Activated CD4-positive, alpha-beta T cell treated with anti-CD3 and anti-CD28 coated beads, Interleukin-2, amount 10 ng/mL, durations not matched to agents 24 days and 14 days (primary cell): ENCODE measurements around the gene UFM1. TPM values are rescaled to one million over a fixed set of nuclear protein-coding genes. Genes with fewer than 3 reads are reported as not detected.
A peak's percentile ranks its signal among the peaks of the same experiment; 100 is the strongest.
"Not testable (repeated sequence)": the region's sequence is repeated elsewhere in the genome, so short reads cannot be mapped to it uniquely, and the experiment has no call there.

Source experiments
- DNase-seq: peaks from one replicate; pipeline ENCODE4 v3.0.0; 2022
- H3K27ac Mint-ChIP-seq: one replicate; pipeline ENCODE4 v1.8.0; 2022; ENCODE audit warnings: mild to moderate bottlenecking, mixed read lengths
- H3K27me3 Mint-ChIP-seq: one replicate; pipeline ENCODE4 v1.8.0; 2022; ENCODE audit warnings: mixed read lengths
- H3K36me3 Mint-ChIP-seq: one replicate; pipeline ENCODE4 v1.8.0; 2022; ENCODE audit warnings: low read depth, mild to moderate bottlenecking, mixed read lengths
- H3K4me1 Mint-ChIP-seq: one replicate; pipeline ENCODE4 v1.8.0; 2021; ENCODE audit warnings: mixed read lengths
- H3K4me3 Mint-ChIP-seq: one replicate; pipeline ENCODE4 v1.8.0; 2022; ENCODE audit warnings: mild to moderate bottlenecking, moderate library complexity, mixed read lengths
- H3K9me3 Mint-ChIP-seq: one replicate; pipeline ENCODE4 v1.8.0; 2021; ENCODE audit warnings: mixed read lengths
- intact Hi-C: fragments of 100-400 bp; cut with micrococcal nuclease; formaldehyde crosslinking; loops from one replicate; pipeline ENCODE4 v1.15.1; 2023
- total RNA-seq: library from RNA; stranded (reverse); gene quantifications from 2 replicates; pipeline ENCODE4 v1.2.3, GENCODE V29; 2022

UFM1 gene
- total RNA-seq, 1 donor from 2014 or later = 63.5 TPM

GRCh38 chr13:38346764-38347163 is 2.9 kb upstream of the UFM1 start:
- Mint-ChIP-seq H3K9me3 (no peaks in the 10 kb centered on the region), H3K4me3 (no peak overlapping the region), H3K27ac (no peak overlapping the region), H3K27me3 (no peaks in the 10 kb centered on the region), H3K36me3 (peaks cover 19% of the 10 kb centered on the region), H3K4me1 (peaks cover 25% of the 10 kb centered on the region)
- intact Hi-C loops = loop anchor here (5.0 to 10.0 kb wide), 3 partner anchors 1256 to 1999 kb away; partner anchors contain the start of genes LHFPL6, RFXAP and SPART
- DNase-seq = no peak

GRCh38 chr13:38348861-38349389 is 726 bp upstream of the UFM1 start:
- Mint-ChIP-seq H3K9me3 (no peaks in the 10 kb centered on the region), H3K4me1 (peaks cover 34% of the 10 kb centered on the region), H3K27ac (peak overlapping the region; percentile 99), H3K4me3 (peak overlapping the region; percentile 99), H3K27me3 (no peaks in the 10 kb centered on the region), H3K36me3 (peaks cover 30% of the 10 kb centered on the region)
- peak; percentile 74 for DNase-seq
- intact Hi-C loops = loop anchor here (1.0 to 10.0 kb wide), 6 partner anchors 746 to 2002 kb away; partner anchors contain the start of genes EXOSC8, LHFPL6, RFXAP and SPART

GRCh38 chr13:38350114-38350617 is 515 bp downstream of the UFM1 start:
- Mint-ChIP-seq H3K27ac (peak overlapping the region; percentile 99), H3K4me3 (peak overlapping the region; percentile 99), H3K27me3 (no peaks in the 10 kb centered on the region), H3K4me1 (peaks cover 34% of the 10 kb centered on the region), H3K36me3 (peaks cover 38% of the 10 kb centered on the region), H3K9me3 (no peaks in the 10 kb centered on the region)
- peak; percentile 87 for DNase-seq
- intact Hi-C loops = loop anchor here (5.0 to 10.0 kb wide), 2 partner anchors 687 to 1915 kb away; partner anchors contain the start of genes CCNA1, NHLRC3 and PROSER1

- no peak for DNase-seq
- Mint-ChIP-seq H3K4me1 (peaks cover 30% of the 10 kb centered on the region), H3K4me3 (no peak overlapping the region), H3K36me3 (peaks cover 44% of the 10 kb centered on the region), H3K9me3 (no peaks in the 10 kb centered on the region), H3K27ac (no peak overlapping the region), H3K27me3 (no peaks in the 10 kb centered on the region)
- intact Hi-C loops = loop anchor here (10.0 kb wide), 1 partner anchor 1921 kb away; the partner anchor contains the start of gene CCNA1
These were observed 6.0 kb downstream of the UFM1 start for GRCh38 chr13:38355595-38356119.

- H3K4me1 Mint-ChIP-seq = peaks cover 10% of the 10 kb centered on the region
- no peak overlapping the region for H3K4me3 Mint-ChIP-seq
- H3K27ac Mint-ChIP-seq = no peak overlapping the region
- no peak for DNase-seq
- no peaks in the 10 kb centered on the region for H3K27me3 Mint-ChIP-seq
- intact Hi-C loops = loop anchor here (10.0 kb wide), 1 partner anchor 1924 kb away; the partner anchor contains the start of gene CCNA1
- no peaks in the 10 kb centered on the region for H3K9me3 Mint-ChIP-seq
- peaks cover 40% of the 10 kb centered on the region for H3K36me3 Mint-ChIP-seq
These were observed 9.0 kb downstream of the UFM1 start for GRCh38 chr13:38358684-38359083.

GRCh38 chr13:38361542-38362262 is 12.1 kb downstream of the UFM1 start:
- no peaks in the 10 kb centered on the region for H3K9me3 Mint-ChIP-seq
- no peak overlapping the region for H3K27ac Mint-ChIP-seq
- no peaks in the 10 kb centered on the region for H3K27me3 Mint-ChIP-seq
- H3K36me3 Mint-ChIP-seq = peaks cover 29% of the 10 kb centered on the region
- no peak for DNase-seq
- intact Hi-C loops = no loop called here
- peaks cover 5% of the 10 kb centered on the region for H3K4me1 Mint-ChIP-seq
- H3K4me3 Mint-ChIP-seq = no peak overlapping the region

- H3K4me3 Mint-ChIP-seq = no peak overlapping the region
- intact Hi-C loops = no loop called here
- no peak for DNase-seq
- H3K36me3 Mint-ChIP-seq = peaks cover 29% of the 10 kb centered on the region
- no peak overlapping the region for H3K27ac Mint-ChIP-seq
- no peaks in the 10 kb centered on the region for H3K9me3 Mint-ChIP-seq
- H3K4me1 Mint-ChIP-seq = peaks cover 4% of the 10 kb centered on the region
- peaks cover under 1% of the 10 kb centered on the region for H3K27me3 Mint-ChIP-seq
These were observed 13.6 kb downstream of the UFM1 start for GRCh38 chr13:38363219-38363618.

GRCh38 chr13:38363746-38364145 is 14.1 kb downstream of the UFM1 start:
- intact Hi-C loops, H3K27ac Mint-ChIP-seq, H3K4me3 Mint-ChIP-seq, DNase-seq, H3K9me3 Mint-ChIP-seq, H3K4me1 Mint-ChIP-seq, H3K27me3 Mint-ChIP-seq: not testable (repeated sequence)
- peaks cover 26% of the 10 kb centered on the region for H3K36me3 Mint-ChIP-seq

GRCh38 chr13:38365661-38366060 is 16.0 kb downstream of the UFM1 start:
- Mint-ChIP-seq H3K4me1 (no peaks in the 10 kb centered on the region), H3K27ac (no peak overlapping the region), H3K9me3 (no peaks in the 10 kb centered on the region), H3K36me3 (peaks cover 21% of the 10 kb centered on the region), H3K27me3 (peaks cover 11% of the 10 kb centered on the region), H3K4me3 (no peak overlapping the region)
- intact Hi-C loops = no loop called here
- no peak for DNase-seq

- intact Hi-C loops = no loop called here
- H3K27me3 Mint-ChIP-seq = peaks cover 13% of the 10 kb centered on the region
- H3K4me3 Mint-ChIP-seq = no peak overlapping the region
- H3K4me1 Mint-ChIP-seq = no peaks in the 10 kb centered on the region
- no peak for DNase-seq
- H3K9me3 Mint-ChIP-seq = no peaks in the 10 kb centered on the region
- no peak overlapping the region for H3K27ac Mint-ChIP-seq
- peaks cover 10% of the 10 kb centered on the region for H3K36me3 Mint-ChIP-seq
These were observed 17.4 kb downstream of the UFM1 start for GRCh38 chr13:38366954-38367645.

- Mint-ChIP-seq H3K9me3 (no peaks in the 10 kb centered on the region), H3K4me3 (no peak overlapping the region), H3K4me1 (no peaks in the 10 kb centered on the region), H3K27ac (no peak overlapping the region), H3K36me3 (peaks cover 3% of the 10 kb centered on the region), H3K27me3 (peaks cover 13% of the 10 kb centered on the region)
- intact Hi-C loops = no loop called here
- DNase-seq = no peak
These were observed 19.4 kb downstream of the UFM1 start for GRCh38 chr13:38369058-38369457.

GRCh38 chr13:38370096-38370495 is 20.4 kb downstream of the UFM1 start:
- intact Hi-C loops, H3K4me1 Mint-ChIP-seq, DNase-seq, H3K36me3 Mint-ChIP-seq, H3K27ac Mint-ChIP-seq, H3K9me3 Mint-ChIP-seq, H3K4me3 Mint-ChIP-seq: not testable (repeated sequence)
- peaks cover 13% of the 10 kb centered on the region for H3K27me3 Mint-ChIP-seq

GRCh38 chr13:38372820-38373383 is 23.3 kb downstream of the UFM1 start:
- H3K27me3 Mint-ChIP-seq = peaks cover 16% of the 10 kb centered on the region
- intact Hi-C loops = no loop called here
- H3K27ac Mint-ChIP-seq = no peak overlapping the region
- peaks cover 4% of the 10 kb centered on the region for H3K9me3 Mint-ChIP-seq
- no peaks in the 10 kb centered on the region for H3K36me3 Mint-ChIP-seq
- H3K4me1 Mint-ChIP-seq = no peaks in the 10 kb centered on the region
- DNase-seq = no peak
- H3K4me3 Mint-ChIP-seq = no peak overlapping the region
